ENCODE results near the gene GSTA1.

Gene GSTA1

DNA sequence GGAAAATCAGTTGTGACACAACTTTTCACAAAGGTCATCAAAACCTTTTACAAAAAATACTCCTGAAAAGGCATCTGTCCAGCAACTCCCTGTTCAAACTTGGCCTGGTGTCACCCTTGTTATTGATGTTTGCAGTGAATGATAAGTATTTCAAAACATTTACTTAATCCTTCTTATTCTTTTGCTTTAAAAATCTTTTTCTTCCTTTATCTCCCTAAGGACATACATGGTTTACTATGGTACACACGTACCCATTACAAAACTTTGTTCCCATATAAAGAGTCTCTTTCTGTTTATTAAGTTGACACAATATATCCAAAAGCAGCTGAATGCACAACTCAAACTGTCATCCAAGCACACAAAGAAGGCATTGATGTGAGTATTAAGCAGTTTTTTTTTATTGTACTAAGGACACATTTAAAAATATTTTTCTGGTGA lies 57.8 kb downstream of the GSTA1 start:
- H3K27ac ChIP-seq, result no peak overlapping the region
- H3K4me3 ChIP-seq, result no peak overlapping the region
- H3K36me3 ChIP-seq (ENCODE audit: insufficient read depth, low read length), result no peaks in the 10 kb centered on the region
- no peak overlapping the region for H3K9ac ChIP-seq (ENCODE audit: insufficient read length)
- no peaks in the 10 kb centered on the region for H3K9me3 ChIP-seq (ENCODE audit: low read depth, low read length)
- DNase-seq (ENCODE audit: low read depth, low spot score), result no peak
- no peak for TF ChIP-seq EZH2 (IDR thresholded peaks at IDR 0.05)
- TF ChIP-seq POLR2AphosphoS5 (IDR thresholded peaks at IDR 0.05; ENCODE audit: borderline replicate concordance, low read depth, low read length), result no peak
- no peak for TF ChIP-seq FOXP2 (optimal IDR thresholded peaks at IDR 0.05; ENCODE audit: control extremely low read depth, extremely low read length, insufficient read depth)

GRCh38 chr6:52741872-52742271 lies 61.7 kb downstream of the GSTA1 start:
- DNase-seq (ENCODE audit: low read depth, low spot score), result no peak
- Histone ChIP-seq H3K4me3 (no peak overlapping the region), H3K9me3 (ENCODE audit: low read depth, low read length) (no peaks in the 10 kb centered on the region), H3K27ac (no peak overlapping the region), H3K36me3 (ENCODE audit: insufficient read depth, low read length) (no peaks in the 10 kb centered on the region), H3K9ac (ENCODE audit: insufficient read length) (no peak overlapping the region)
- no peak for TF ChIP-seq EZH2 (IDR thresholded peaks at IDR 0.05)
- no peak for TF ChIP-seq FOXP2 (optimal IDR thresholded peaks at IDR 0.05; ENCODE audit: control extremely low read depth, extremely low read length, insufficient read depth)
- TF ChIP-seq POLR2AphosphoS5 (IDR thresholded peaks at IDR 0.05; ENCODE audit: borderline replicate concordance, low read depth, low read length), result no peak
